Activated naive CD8-positive, alpha-beta T cell treated with anti-CD3 and anti-CD28 coated beads for 36 hours (primary cell): ENCODE measurements around the gene PCDH12. TPM values are rescaled to one million over a fixed set of nuclear protein-coding genes. Genes with fewer than 3 reads are reported as not detected.

Experiments used
- DNase-seq: peaks from one replicate; pipeline ENCODE4 v3.0.0; 2021
- H3K27ac Mint-ChIP-seq: one replicate; pipeline ENCODE4 v1.8.0; 2022; ENCODE audit warnings: mild to moderate bottlenecking, moderate library complexity, mixed read lengths
- H3K27me3 Mint-ChIP-seq: one replicate; pipeline ENCODE4 v1.8.0; 2022; ENCODE audit warnings: mild to moderate bottlenecking, mixed read lengths
- H3K36me3 Mint-ChIP-seq: one replicate; pipeline ENCODE4 v1.8.0; 2021; ENCODE audit warnings: mild to moderate bottlenecking, mixed read lengths
- H3K4me1 Mint-ChIP-seq: one replicate; pipeline ENCODE4 v1.8.0; 2021; ENCODE audit warnings: mixed read lengths
- H3K4me3 Mint-ChIP-seq: one replicate; pipeline ENCODE4 v1.8.0; 2022; ENCODE audit warnings: mild to moderate bottlenecking, moderate library complexity, mixed read lengths
- H3K9me3 Mint-ChIP-seq: one replicate; pipeline ENCODE4 v1.8.0; 2022; ENCODE audit warnings: mixed read lengths
- total RNA-seq, 2 experiments: library from RNA; stranded (reverse); gene quantifications; one replicate each; pipeline ENCODE4 v1.2.3, GENCODE V29; 2021

Gene PCDH12
- total RNA-seq, 2 experiments from 2014 or later = 1.3 to 1.5 TPM

- peaks cover 3% of the 10 kb centered on the region for H3K36me3 Mint-ChIP-seq
- no peak for DNase-seq
- peak overlapping the region; percentile 79 for H3K27ac Mint-ChIP-seq
- H3K27me3 Mint-ChIP-seq = no peaks in the 10 kb centered on the region
- H3K4me1 Mint-ChIP-seq = peaks cover 37% of the 10 kb centered on the region
- no peaks in the 10 kb centered on the region for H3K9me3 Mint-ChIP-seq
- peak overlapping the region; percentile 80 for H3K4me3 Mint-ChIP-seq
Observed at GRCh38 chr5:141957367-141957996, 520 bp downstream of the PCDH12 start.

- H3K4me1 Mint-ChIP-seq = peaks cover 29% of the 10 kb centered on the region
- no peaks in the 10 kb centered on the region for H3K27me3 Mint-ChIP-seq
- H3K9me3 Mint-ChIP-seq = no peaks in the 10 kb centered on the region
- H3K4me3 Mint-ChIP-seq = no peak overlapping the region
- no peak for DNase-seq
- H3K27ac Mint-ChIP-seq = no peak overlapping the region
- H3K36me3 Mint-ChIP-seq = peaks cover 3% of the 10 kb centered on the region
Observed at GRCh38 chr5:141954194-141954593, 3.8 kb downstream of the PCDH12 start.

GRCh38 chr5:141952020-141952419, 6.0 kb downstream of the PCDH12 start:
- Mint-ChIP-seq H3K9me3 (no peaks in the 10 kb centered on the region), H3K27ac (no peak overlapping the region), H3K27me3 (no peaks in the 10 kb centered on the region), H3K4me3 (no peak overlapping the region), H3K36me3 (no peaks in the 10 kb centered on the region), H3K4me1 (peaks cover 12% of the 10 kb centered on the region)
- DNase-seq = no peak

- no peak overlapping the region for H3K4me3 Mint-ChIP-seq
Observed at GRCh38 chr5:141951332-141951781, 6.6 kb downstream of the PCDH12 start.

GRCh38 chr5:141950207-141951005, 7.6 kb downstream of the PCDH12 start:
- no peak overlapping the region for H3K27ac Mint-ChIP-seq
- no peak for DNase-seq
- no peaks in the 10 kb centered on the region for H3K9me3 Mint-ChIP-seq

More at GRCh38 chr5:141951332-141951781, 6.6 kb downstream of the PCDH12 start:
- no peaks in the 10 kb centered on the region for H3K36me3 Mint-ChIP-seq
- H3K27ac Mint-ChIP-seq = no peak overlapping the region
- H3K9me3 Mint-ChIP-seq = no peaks in the 10 kb centered on the region
- H3K4me1 Mint-ChIP-seq = peaks cover 12% of the 10 kb centered on the region
- DNase-seq = peak; percentile 52
- no peaks in the 10 kb centered on the region for H3K27me3 Mint-ChIP-seq

GRCh38 chr5:141949511-141949910, 8.5 kb downstream of the PCDH12 start:
- H3K27me3 Mint-ChIP-seq = no peaks in the 10 kb centered on the region
- H3K4me1 Mint-ChIP-seq = peaks cover 12% of the 10 kb centered on the region
- no peak for DNase-seq
- H3K4me3 Mint-ChIP-seq = no peak overlapping the region
- H3K9me3 Mint-ChIP-seq = no peaks in the 10 kb centered on the region
- H3K27ac Mint-ChIP-seq = no peak overlapping the region
- H3K36me3 Mint-ChIP-seq = no peaks in the 10 kb centered on the region

More at GRCh38 chr5:141950207-141951005, 7.6 kb downstream of the PCDH12 start:
- no peaks in the 10 kb centered on the region for H3K27me3 Mint-ChIP-seq
- no peaks in the 10 kb centered on the region for H3K36me3 Mint-ChIP-seq
- H3K4me3 Mint-ChIP-seq = no peak overlapping the region
- peaks cover 12% of the 10 kb centered on the region for H3K4me1 Mint-ChIP-seq

GRCh38 chr5:141948812-141949211, 9.2 kb downstream of the PCDH12 start:
- no peaks in the 10 kb centered on the region for H3K9me3 Mint-ChIP-seq
- no peaks in the 10 kb centered on the region for H3K27me3 Mint-ChIP-seq
- no peaks in the 10 kb centered on the region for H3K36me3 Mint-ChIP-seq
- peaks cover 12% of the 10 kb centered on the region for H3K4me1 Mint-ChIP-seq
- no peak for DNase-seq
- no peak overlapping the region for H3K4me3 Mint-ChIP-seq
- H3K27ac Mint-ChIP-seq = no peak overlapping the region

- H3K27me3 Mint-ChIP-seq = no peaks in the 10 kb centered on the region
- H3K4me1 Mint-ChIP-seq = peaks cover 12% of the 10 kb centered on the region
- no peak overlapping the region for H3K4me3 Mint-ChIP-seq
- no peaks in the 10 kb centered on the region for H3K36me3 Mint-ChIP-seq
- H3K9me3 Mint-ChIP-seq = no peaks in the 10 kb centered on the region
- DNase-seq = no peak
- H3K27ac Mint-ChIP-seq = no peak overlapping the region
Observed at GRCh38 chr5:141947316-141947715, 10.7 kb downstream of the PCDH12 start.

GRCh38 chr5:141945511-141946051, 12.4 kb downstream of the PCDH12 start:
- Mint-ChIP-seq H3K27me3 (no peaks in the 10 kb centered on the region), H3K9me3 (no peaks in the 10 kb centered on the region), H3K36me3 (no peaks in the 10 kb centered on the region), H3K4me1 (peaks cover 3% of the 10 kb centered on the region), H3K4me3 (no peak overlapping the region), H3K27ac (no peak overlapping the region)
- no peak for DNase-seq

GRCh38 chr5:141944076-141944475, 13.9 kb downstream of the PCDH12 start:
- no peaks in the 10 kb centered on the region for H3K27me3 Mint-ChIP-seq
- no peaks in the 10 kb centered on the region for H3K36me3 Mint-ChIP-seq
- no peak overlapping the region for H3K4me3 Mint-ChIP-seq
- no peak overlapping the region for H3K27ac Mint-ChIP-seq
- no peaks in the 10 kb centered on the region for H3K4me1 Mint-ChIP-seq
- H3K9me3 Mint-ChIP-seq = no peaks in the 10 kb centered on the region
- no peak for DNase-seq

GRCh38 chr5:141942185-141942857, 15.7 kb downstream of the PCDH12 start:
- no peak for DNase-seq
- Mint-ChIP-seq H3K27me3 (no peaks in the 10 kb centered on the region), H3K9me3 (no peaks in the 10 kb centered on the region), H3K36me3 (no peaks in the 10 kb centered on the region), H3K27ac (no peak overlapping the region), H3K4me1 (no peaks in the 10 kb centered on the region), H3K4me3 (no peak overlapping the region)

GRCh38 chr5:141941779-141942178, 16.2 kb downstream of the PCDH12 start:
- no peak for DNase-seq
- Mint-ChIP-seq H3K9me3 (no peaks in the 10 kb centered on the region), H3K27ac (no peak overlapping the region), H3K27me3 (no peaks in the 10 kb centered on the region), H3K4me1 (no peaks in the 10 kb centered on the region), H3K36me3 (no peaks in the 10 kb centered on the region), H3K4me3 (no peak overlapping the region)

GRCh38 chr5:141941307-141941706, 16.7 kb downstream of the PCDH12 start:
- DNase-seq = no peak
- Mint-ChIP-seq H3K27me3 (no peaks in the 10 kb centered on the region), H3K4me3 (no peak overlapping the region), H3K27ac (no peak overlapping the region), H3K36me3 (no peaks in the 10 kb centered on the region), H3K9me3 (no peaks in the 10 kb centered on the region), H3K4me1 (no peaks in the 10 kb centered on the region)

- Mint-ChIP-seq H3K36me3 (no peaks in the 10 kb centered on the region), H3K27ac (no peak overlapping the region), H3K9me3 (no peaks in the 10 kb centered on the region), H3K4me1 (no peaks in the 10 kb centered on the region), H3K27me3 (no peaks in the 10 kb centered on the region), H3K4me3 (no peak overlapping the region)
- DNase-seq = no peak
Observed at GRCh38 chr5:141940695-141941271, 17.2 kb downstream of the PCDH12 start.

- DNase-seq = no peak
Observed at GRCh38 chr5:141935538-141935937, 22.5 kb downstream of the PCDH12 start.

More at GRCh38 chr5:141935538-141935937, 22.5 kb downstream of the PCDH12 start:
- Mint-ChIP-seq H3K27me3 (no peaks in the 10 kb centered on the region), H3K4me1 (no peaks in the 10 kb centered on the region), H3K36me3 (peaks cover 10% of the 10 kb centered on the region), H3K4me3 (no peak overlapping the region), H3K27ac (no peak overlapping the region), H3K9me3 (no peaks in the 10 kb centered on the region)
